Right atrium auricular region (tissue), 2 donors: ENCODE data around the gene GPD1L. TPM values are rescaled to one million over a fixed set of nuclear protein-coding genes. Genes with fewer than 3 reads are reported as not detected.

Experiments
- DNase-seq: peaks from one replicate; pipeline ENCODE4 v3.0.0-alpha.2; 2019; ENCODE audit warnings: low spot score
- H3K27ac ChIP-seq, 2 donors: fragments of 200-600 bp; sonication (generic); 1 replicate in 1 of 2; 2 replicates in 1 of 2; pipeline ENCODE4 v1.5.1; 2016 to 2019
- H3K27me3 ChIP-seq, 2 donors: fragments of 200-600 bp; sonication (generic); one replicate each; pipeline versions ENCODE4 v1.5.1 to v1.6.0; 2017 to 2019
- H3K36me3 ChIP-seq: fragments of 200-600 bp; sonication (generic); one replicate; pipeline ENCODE4 v1.5.1; 2016
- H3K4me1 ChIP-seq, 2 donors: fragments of 200-600 bp; sonication (generic); one replicate each; pipeline versions ENCODE4 v1.5.1 to v1.6.0; 2017 to 2019
- H3K4me3 ChIP-seq, 2 donors: fragments of 200-600 bp; sonication (generic); 1 replicate in 1 of 2; 2 replicates in 1 of 2; pipeline ENCODE4 v1.5.1; 2017 to 2019; ENCODE audit warnings: mild to moderate bottlenecking in 1 of 2, moderate library complexity in 1 of 2
- H3K9me3 ChIP-seq, 2 donors: fragments of 200-600 bp; sonication (generic); one replicate each; pipeline ENCODE4 v1.5.1; 2019
- total RNA-seq, 2 donors: library from RNA; depleted of rRNA; stranded (reverse); fragments of >200 nt; gene quantifications; one replicate each; pipeline ENCODE4 v1.1.0, GENCODE V29; 2016
- TF ChIP-seq, protein P1 (sequence below), 2 donors: fragments of 200-600 bp; sonication (generic); IDR thresholded peaks; one replicate each; pipeline ENCODE4 v1.5.1; 2019; ENCODE audit warnings: antibody characterized with exemption in 2 of 2

The GPD1L gene
- total RNA-seq, 2 donors from 2014 or later: 194 to 275 TPM

DNA sequence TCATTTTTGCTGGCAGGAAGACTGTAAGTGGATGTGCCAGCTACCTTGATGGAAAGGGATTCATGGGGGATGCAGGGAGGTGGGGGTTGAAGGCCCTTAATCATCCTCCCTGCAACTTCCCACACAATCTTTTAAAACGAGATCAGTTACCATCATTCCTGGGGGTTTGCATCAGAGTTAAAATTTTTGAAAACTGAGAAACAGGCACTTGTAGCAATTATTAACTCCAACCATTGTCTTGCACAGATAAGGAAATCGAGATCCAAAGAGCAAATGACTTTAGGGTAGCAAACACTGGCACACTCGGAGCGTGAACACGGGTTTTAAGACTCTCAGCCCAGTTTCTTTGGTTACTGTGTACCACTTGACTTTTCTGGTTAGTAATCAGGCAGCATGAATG is 41.9 kb downstream of the GPD1L start:
- peaks cover 67% of the 10 kb centered on the region for H3K36me3 ChIP-seq

GRCh38 chr3:32153414-32154204 is 47.2 kb downstream of the GPD1L start:
- Histone ChIP-seq H3K4me3 (no peak overlapping the region), H3K27ac (no peak overlapping the region), H3K4me1 (no peaks in the 10 kb centered on the region), H3K36me3 (peaks cover 66% of the 10 kb centered on the region), H3K27me3 (no peaks in the 10 kb centered on the region), H3K9me3 (no peaks in the 10 kb centered on the region)
- DNase-seq: no peak
- TF ChIP-seq, protein P1, sequence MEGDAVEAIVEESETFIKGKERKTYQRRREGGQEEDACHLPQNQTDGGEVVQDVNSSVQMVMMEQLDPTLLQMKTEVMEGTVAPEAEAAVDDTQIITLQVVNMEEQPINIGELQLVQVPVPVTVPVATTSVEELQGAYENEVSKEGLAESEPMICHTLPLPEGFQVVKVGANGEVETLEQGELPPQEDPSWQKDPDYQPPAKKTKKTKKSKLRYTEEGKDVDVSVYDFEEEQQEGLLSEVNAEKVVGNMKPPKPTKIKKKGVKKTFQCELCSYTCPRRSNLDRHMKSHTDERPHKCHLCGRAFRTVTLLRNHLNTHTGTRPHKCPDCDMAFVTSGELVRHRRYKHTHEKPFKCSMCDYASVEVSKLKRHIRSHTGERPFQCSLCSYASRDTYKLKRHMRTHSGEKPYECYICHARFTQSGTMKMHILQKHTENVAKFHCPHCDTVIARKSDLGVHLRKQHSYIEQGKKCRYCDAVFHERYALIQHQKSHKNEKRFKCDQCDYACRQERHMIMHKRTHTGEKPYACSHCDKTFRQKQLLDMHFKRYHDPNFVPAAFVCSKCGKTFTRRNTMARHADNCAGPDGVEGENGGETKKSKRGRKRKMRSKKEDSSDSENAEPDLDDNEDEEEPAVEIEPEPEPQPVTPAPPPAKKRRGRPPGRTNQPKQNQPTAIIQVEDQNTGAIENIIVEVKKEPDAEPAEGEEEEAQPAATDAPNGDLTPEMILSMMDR (IDR thresholded peaks at IDR 0.05): no peak

More for the DNA sequence above, 41.9 kb downstream of the GPD1L start:
- Histone ChIP-seq H3K4me3 (no peak overlapping the region), H3K9me3 (no peaks in the 10 kb centered on the region), H3K27me3 (no peaks in the 10 kb centered on the region), H3K27ac (no peak overlapping the region), H3K4me1 (peaks cover 0 to 13% of the 10 kb centered on the region in 2 donors)
- no peak for DNase-seq
- TF ChIP-seq, protein P1 (IDR thresholded peaks at IDR 0.05): no peak

DNA sequence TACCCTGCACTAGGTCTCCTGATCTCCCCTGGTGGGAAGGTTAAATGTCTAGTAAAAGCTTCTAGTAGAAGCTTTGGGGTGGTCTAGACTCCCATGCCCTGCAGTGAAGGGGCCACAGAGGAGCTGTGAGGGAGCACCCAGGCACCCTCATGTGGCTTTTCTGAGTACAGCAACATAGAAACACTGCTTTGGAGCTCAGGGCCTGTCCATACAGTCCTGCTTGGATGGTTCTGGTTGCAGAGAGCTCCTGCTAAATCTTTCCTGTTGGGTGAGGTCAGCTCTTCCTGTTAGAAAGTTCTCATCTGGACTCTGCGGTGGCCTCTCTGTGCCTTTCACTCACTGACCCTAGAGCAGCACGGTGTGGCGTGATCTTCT is 47.8 kb downstream of the GPD1L start:
- no peaks in the 10 kb centered on the region for H3K4me1 ChIP-seq
- no peaks in the 10 kb centered on the region for H3K9me3 ChIP-seq
- no peak overlapping the region for H3K4me3 ChIP-seq
- TF ChIP-seq, protein P1 (IDR thresholded peaks at IDR 0.05): no peak
- no peak overlapping the region for H3K27ac ChIP-seq
- H3K36me3 ChIP-seq: peaks cover 66% of the 10 kb centered on the region
- DNase-seq: no peak
- no peaks in the 10 kb centered on the region for H3K27me3 ChIP-seq

- peaks cover 66% of the 10 kb centered on the region for H3K36me3 ChIP-seq
- TF ChIP-seq, protein P1 (IDR thresholded peaks at IDR 0.05): no peak
- no peak overlapping the region for H3K4me3 ChIP-seq
These were observed 48.7 kb downstream of the GPD1L start for GRCh38 chr3:32155117-32155516.

GRCh38 chr3:32157600-32158264 is 51.3 kb downstream of the GPD1L start:
- no peak for DNase-seq
- peaks cover 57% of the 10 kb centered on the region for H3K36me3 ChIP-seq

More at GRCh38 chr3:32155117-32155516, 48.7 kb downstream of the GPD1L start:
- DNase-seq: no peak
- H3K4me1 ChIP-seq: no peaks in the 10 kb centered on the region
- H3K9me3 ChIP-seq: no peaks in the 10 kb centered on the region
- no peaks in the 10 kb centered on the region for H3K27me3 ChIP-seq
- H3K27ac ChIP-seq: no peak overlapping the region

More at GRCh38 chr3:32157600-32158264, 51.3 kb downstream of the GPD1L start:
- no peak overlapping the region for H3K4me3 ChIP-seq
- no peaks in the 10 kb centered on the region for H3K27me3 ChIP-seq
- no peaks in the 10 kb centered on the region for H3K9me3 ChIP-seq
- no peaks in the 10 kb centered on the region for H3K4me1 ChIP-seq
- H3K27ac ChIP-seq: no peak overlapping the region
- TF ChIP-seq, protein P1 (IDR thresholded peaks at IDR 0.05): no peak
